SK-N-SH treated with all-trans-retinoic acid at 6 μM for 48 hours (cell line): ENCODE data around the gene KCNQ5.

ENCODE experiments used
- ARNTL ChIP-seq: fragments of 450-650 bp; formaldehyde crosslinking; IDR thresholded peaks from 2 replicates; pipeline ENCODE4 v1.5.0; 2020; ENCODE audit warnings: low read depth, mild to moderate bottlenecking, moderate library complexity, borderline replicate concordance
- CSDC2 ChIP-seq: fragments of 250-450 bp; sonication (Bioruptor Pico); IDR thresholded peaks from 2 replicates; pipeline ENCODE4 v1.5.0; 2020; ENCODE audit warnings: mild to moderate bottlenecking, moderate library complexity
- ISL1 ChIP-seq: fragments of 250-450 bp; sonication (Bioruptor Pico); IDR thresholded peaks from 2 replicates; pipeline ENCODE4 v2.1.2; 2022; ENCODE audit warnings: mild to moderate bottlenecking, moderate library complexity
- POU6F1 ChIP-seq: fragments of 250-450 bp; sonication (Bioruptor Pico); IDR thresholded peaks from 2 replicates; pipeline ENCODE4 v1.8.0; 2021; ENCODE audit warnings: low read depth, mild to moderate bottlenecking, moderate library complexity, borderline replicate concordance
- TOX ChIP-seq: fragments of 250-450 bp; sonication (Bioruptor Pico); IDR thresholded peaks from 2 replicates; pipeline ENCODE4 v1.8.0; 2021; ENCODE audit warnings: mild to moderate bottlenecking, moderate library complexity, borderline replicate concordance
- ZFP30 ChIP-seq: fragments of 450-650 bp; formaldehyde crosslinking; IDR thresholded peaks from 2 replicates; pipeline ENCODE4 v1.5.0; 2022; ENCODE audit warnings: mild to moderate bottlenecking, moderate library complexity
- ZNF565 ChIP-seq: fragments of 450-650 bp; formaldehyde crosslinking; conservative IDR thresholded peaks from 2 replicates; pipeline ENCODE4 v1.5.0; 2020; ENCODE audit warnings: low read depth, mild to moderate bottlenecking, moderate library complexity

- TF ChIP-seq CSDC2 (CRISPR knock-in tag): no peak
- TF ChIP-seq POU6F1 (CRISPR knock-in tag): no peak
- TF ChIP-seq TOX: no peak
- TF ChIP-seq ZNF565 (CRISPR knock-in tag): no peak
- no peak for TF ChIP-seq ISL1
- no peak for TF ChIP-seq ARNTL
- no peak for TF ChIP-seq ZFP30 (CRISPR knock-in tag)
Observed at GRCh38 chr6:72738091-72738490, 116.2 kb downstream of the KCNQ5 start.
